ENCODE measurements around the gene TCERG1L.

Gene TCERG1L

DNA sequence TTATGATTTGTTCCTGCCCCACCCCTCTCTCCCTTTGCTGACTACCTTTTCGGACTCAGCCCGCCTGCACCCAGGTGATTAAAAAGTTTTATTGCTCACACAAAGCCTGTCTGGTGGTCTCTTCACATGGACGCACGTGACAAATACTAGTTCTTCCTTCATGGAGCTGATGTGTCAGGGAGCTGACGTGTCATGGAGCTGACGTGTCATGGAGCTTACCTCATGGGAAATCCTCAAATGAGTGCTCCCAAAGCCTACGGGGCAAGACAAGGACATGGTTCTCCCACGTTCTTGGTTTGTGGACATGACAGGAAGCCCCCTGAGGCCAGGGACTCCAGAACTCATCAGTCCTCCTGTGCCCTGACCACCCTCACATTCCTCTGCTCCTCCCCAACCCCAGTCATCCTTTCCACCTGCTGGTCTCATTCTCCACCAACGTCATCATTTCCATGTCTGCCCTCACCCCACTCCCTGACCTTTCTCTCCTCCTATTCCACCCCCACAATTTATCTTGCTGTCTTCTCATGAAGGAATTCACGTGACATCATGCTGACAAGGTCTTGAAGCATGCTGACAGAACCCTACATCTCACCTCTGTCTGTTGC is 261.3 kb downstream of the TCERG1L start:
- H3K4me3 ChIP-seq (ENCODE audit: control insufficient read depth, low read depth, low read length), result no peak overlapping the region
- no peak for TF ChIP-seq CTCF (conservative IDR thresholded peaks at IDR 0.05; ENCODE audit: control insufficient read depth, insufficient read depth, low read depth, low read length)
- no peak for DNase-seq (ENCODE audit: low read depth)

DNA sequence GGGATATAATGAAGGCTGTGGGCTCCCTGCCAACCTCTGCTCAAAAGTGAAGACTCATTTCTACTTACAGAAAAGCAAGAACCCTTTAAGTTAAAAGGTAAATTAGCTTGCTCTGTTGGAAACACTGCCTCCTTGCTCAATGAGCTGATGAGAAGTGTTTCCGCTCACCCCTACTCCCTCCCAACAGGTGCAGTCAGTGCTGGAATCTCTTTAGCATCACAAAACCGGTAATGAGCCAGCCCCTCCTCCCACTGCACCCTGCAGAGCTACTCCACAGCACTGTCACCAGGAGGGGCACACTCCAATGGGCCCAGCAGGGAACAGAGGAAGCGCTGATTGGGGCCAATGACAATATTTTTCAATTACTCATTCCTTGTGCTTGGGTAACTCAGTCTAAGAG is 262.5 kb downstream of the TCERG1L start:
- TF ChIP-seq CTCF (conservative IDR thresholded peaks at IDR 0.05; ENCODE audit: control insufficient read depth, insufficient read depth, low read depth, low read length), result no peak
- no peak for DNase-seq (ENCODE audit: low read depth)
- H3K4me3 ChIP-seq (ENCODE audit: control insufficient read depth, low read depth, low read length), result no peak overlapping the region

GRCh38 chr10:131048606-131049005 is 262.9 kb downstream of the TCERG1L start:
- no peak for TF ChIP-seq CTCF (conservative IDR thresholded peaks at IDR 0.05; ENCODE audit: control insufficient read depth, insufficient read depth, low read depth, low read length)
- H3K4me3 ChIP-seq (ENCODE audit: control insufficient read depth, low read depth, low read length), result no peak overlapping the region
- no peak for DNase-seq (ENCODE audit: low read depth)

DNA sequence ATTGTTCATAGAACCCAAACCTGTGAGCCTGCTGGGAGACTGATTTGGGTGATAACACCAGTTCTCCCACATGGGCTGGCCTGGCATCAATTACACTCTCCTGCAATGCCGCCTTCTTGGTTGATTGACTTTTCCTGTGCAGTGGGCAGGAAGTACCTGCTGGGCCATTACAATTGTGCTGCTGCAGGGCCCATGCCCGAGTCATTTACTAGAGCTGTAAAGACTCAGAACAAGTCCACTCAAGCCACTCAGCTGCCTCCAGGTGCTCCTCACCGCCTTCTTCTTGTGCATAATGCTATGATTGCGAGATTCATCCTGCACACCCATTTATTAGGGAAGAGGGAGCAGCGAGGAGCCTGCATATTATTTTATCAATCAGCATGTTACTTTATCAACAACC is 264.0 kb downstream of the TCERG1L start:
- no peak for TF ChIP-seq CTCF (conservative IDR thresholded peaks at IDR 0.05; ENCODE audit: control insufficient read depth, insufficient read depth, low read depth, low read length)
- H3K4me3 ChIP-seq (ENCODE audit: control insufficient read depth, low read depth, low read length), result no peak overlapping the region
- no peak for DNase-seq (ENCODE audit: low read depth)

- no peak for TF ChIP-seq CTCF (conservative IDR thresholded peaks at IDR 0.05; ENCODE audit: control insufficient read depth, insufficient read depth, low read depth, low read length)
- no peak for DNase-seq (ENCODE audit: low read depth)
- H3K4me3 ChIP-seq (ENCODE audit: control insufficient read depth, low read depth, low read length), result no peak overlapping the region
Measured at GRCh38 chr10:131046194-131046593, 265.3 kb downstream of the TCERG1L start.

- TF ChIP-seq CTCF (conservative IDR thresholded peaks at IDR 0.05; ENCODE audit: control insufficient read depth, insufficient read depth, low read depth, low read length), result no peak
- no peak for DNase-seq (ENCODE audit: low read depth)
- no peak overlapping the region for H3K4me3 ChIP-seq (ENCODE audit: control insufficient read depth, low read depth, low read length)
Measured at GRCh38 chr10:131044379-131045111, 267.0 kb downstream of the TCERG1L start.

All from fibroblast of mammary gland (primary cell).